ENCODE data around the gene TXNDC2. TPM values are rescaled to one million over a fixed set of nuclear protein-coding genes. Genes with fewer than 3 reads are reported as not detected.
A peak's percentile ranks its signal among the peaks of the same experiment; 100 is the strongest.

TXNDC2 gene
- total and polyA plus RNA-seq, 9 of the 15 experiments (the other 6 are each of a cell fraction or from before 2014, with no cell fraction given): 1.2 to 4.9 (median 2.3) TPM

DNA sequence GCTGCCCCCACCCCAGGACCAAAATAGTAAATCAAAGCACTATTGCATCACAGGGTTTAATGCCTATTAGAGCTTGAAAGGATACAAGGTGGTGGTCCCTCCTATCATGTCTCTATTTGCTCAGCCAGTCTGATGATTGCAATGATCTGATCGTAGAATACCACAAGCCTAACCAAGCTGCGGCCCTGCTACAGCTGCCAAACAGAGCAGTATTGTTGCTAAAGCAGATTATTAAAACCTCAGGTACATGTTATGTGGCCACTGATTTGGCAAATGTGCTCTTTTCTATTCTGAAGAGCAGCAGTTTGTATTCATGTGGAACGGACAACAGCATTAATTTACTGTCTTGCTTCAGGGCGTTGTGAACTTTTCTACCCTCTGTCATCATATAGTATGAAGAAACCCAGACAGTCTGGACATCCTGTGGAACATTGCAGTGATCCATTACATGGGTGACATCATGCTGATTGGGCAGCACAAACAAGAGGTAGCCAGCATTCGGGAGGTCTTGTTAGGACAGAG is 19.7 kb downstream of the TXNDC2 start (continued):
- TF ChIP-seq HDAC1 (IDR thresholded peaks at IDR 0.05) (peak in 1 of 2 experiments; percentile 69; a peak in 2 of 4 replicates), SMARCA4 (IDR thresholded peaks at IDR 0.05) (peak; percentile 20; the same call in 1 of the 2 replicates), ZBTB17 (CRISPR knock-in tag; IDR thresholded peaks at IDR 0.05) (no peak), ZNF263 (CRISPR knock-in tag; IDR thresholded peaks at IDR 0.05; ENCODE audit: borderline replicate concordance) (0 out of 2 replicates have a peak, but pooled peaks have one; percentile 17), ESRRA (IDR thresholded peaks at IDR 0.05; ENCODE audit: borderline replicate concordance, low read depth) (peak; percentile 29; the same call in 1 of the 2 replicates), RNF2 (IDR thresholded peaks at IDR 0.05) (0 out of 2 replicates have a peak, but pooled peaks have one; percentile 32), STAT5A (IDR thresholded peaks at IDR 0.05; ENCODE audit: borderline replicate concordance, low read length) (peak; percentile 39; the same call in 1 of the 2 replicates), ZNF354B (CRISPR knock-in tag; IDR thresholded peaks at IDR 0.05) (no peak), SMAD1 (IDR thresholded peaks at IDR 0.05; ENCODE audit: low read depth, low read length, partially characterized antibody) (peak; percentile 17), ELF2 (CRISPR knock-in tag; IDR thresholded peaks at IDR 0.05) (no peak), CEBPB (tag; IDR thresholded peaks at IDR 0.05) (peak; percentile 93), FOXM1 (IDR thresholded peaks at IDR 0.05; ENCODE audit: low read depth) (peak; percentile 28; the same call in 1 of the 2 replicates), FOXM1 (CRISPR knock-in tag; IDR thresholded peaks at IDR 0.05; ENCODE audit: low read depth) (no peak), MEF2D (tag; conservative IDR thresholded peaks at IDR 0.05; ENCODE audit: low read depth) (peak; percentile 58; the same call in 1 of the 2 replicates), MYC (IDR thresholded peaks at IDR 0.05; ENCODE audit: low read depth, low read length) (0 out of 2 replicates have a peak, but pooled peaks have one; percentile 24), MYC (CRISPR knock-in tag; IDR thresholded peaks at IDR 0.05; ENCODE audit: borderline replicate concordance, low read depth) (no peak)
- TF ChIP-seq, protein P1, sequence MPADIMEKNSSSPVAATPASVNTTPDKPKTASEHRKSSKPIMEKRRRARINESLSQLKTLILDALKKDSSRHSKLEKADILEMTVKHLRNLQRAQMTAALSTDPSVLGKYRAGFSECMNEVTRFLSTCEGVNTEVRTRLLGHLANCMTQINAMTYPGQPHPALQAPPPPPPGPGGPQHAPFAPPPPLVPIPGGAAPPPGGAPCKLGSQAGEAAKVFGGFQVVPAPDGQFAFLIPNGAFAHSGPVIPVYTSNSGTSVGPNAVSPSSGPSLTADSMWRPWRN (IDR thresholded peaks at IDR 0.05; ENCODE audit: low read depth): 0 out of 2 replicates have a peak, but pooled peaks have one; percentile 28
- TF ChIP-seq, protein P2, sequence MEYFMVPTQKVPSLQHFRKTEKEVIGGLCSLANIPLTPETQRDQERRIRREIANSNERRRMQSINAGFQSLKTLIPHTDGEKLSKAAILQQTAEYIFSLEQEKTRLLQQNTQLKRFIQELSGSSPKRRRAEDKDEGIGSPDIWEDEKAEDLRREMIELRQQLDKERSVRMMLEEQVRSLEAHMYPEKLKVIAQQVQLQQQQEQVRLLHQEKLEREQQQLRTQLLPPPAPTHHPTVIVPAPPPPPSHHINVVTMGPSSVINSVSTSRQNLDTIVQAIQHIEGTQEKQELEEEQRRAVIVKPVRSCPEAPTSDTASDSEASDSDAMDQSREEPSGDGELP (CRISPR knock-in tag; IDR thresholded peaks at IDR 0.05; ENCODE audit: borderline replicate concordance): no peak

Measured in K562 (cell line).